ENCODE results near the gene RASA3. TPM values are rescaled to one million over a fixed set of nuclear protein-coding genes. Genes with fewer than 3 reads are reported as not detected.

The RASA3 gene
- total RNA-seq, 5 donors from 2014 or later (not counting 1 experiment from before 2014, with no cell fraction given): 223 to 267 (median 238) TPM

DNA sequence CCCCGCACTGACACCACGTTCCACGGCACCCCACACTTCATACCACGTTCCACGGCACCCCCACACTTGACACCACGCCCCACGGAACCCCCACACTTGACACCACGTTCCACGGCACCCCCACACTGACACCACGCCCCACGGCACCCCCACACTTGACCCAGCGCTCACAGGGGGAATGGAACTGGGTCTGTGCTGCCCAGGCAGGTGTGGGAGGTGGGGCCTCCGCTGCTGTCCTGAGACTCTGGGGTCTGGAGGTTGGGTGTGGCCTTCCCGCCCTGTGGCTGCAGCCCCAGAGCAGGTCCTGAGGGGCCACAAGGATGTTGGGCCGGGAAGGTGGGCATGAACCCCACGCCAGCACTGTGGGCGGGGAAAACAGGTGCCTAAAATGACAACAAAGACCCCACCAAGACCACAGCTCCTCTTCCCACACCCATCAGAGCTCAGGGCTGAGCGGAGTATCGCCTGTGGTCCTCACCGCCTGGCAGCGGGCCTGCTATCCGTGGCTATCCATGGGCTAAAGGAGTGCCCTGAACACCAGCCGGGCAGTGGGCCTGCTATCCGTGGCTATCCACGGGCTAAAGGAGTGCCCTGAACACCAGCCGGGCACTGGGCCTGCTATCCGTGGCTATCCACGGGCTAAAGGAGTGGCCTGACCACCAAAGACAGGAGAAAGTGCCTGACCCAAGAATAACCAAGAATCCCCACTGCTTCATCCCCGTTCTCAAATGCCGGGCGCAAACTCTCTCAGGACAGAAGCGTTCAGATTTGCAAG is 98.7 kb downstream of the RASA3 start:
- Histone ChIP-seq H3K27me3 (replicated peaks in 1 of 2; ENCODE audit: control insufficient read depth in 2 of 2, extremely low read depth in 1 of 2, insufficient read depth in 2 of 2, low read length in 1 of 2) (no peaks in the 10 kb centered on the region), H3K27ac (ENCODE audit: low read length) (no peak overlapping the region), H3K4me1 (ENCODE audit: control insufficient read depth in 1 of 2, extremely low read depth in 1 of 2, insufficient read depth in 2 of 2, low read length in 2 of 2) (peaks cover 0 to 68% of the 10 kb centered on the region in 2 experiments), H3K9me3 (no peaks in the 10 kb centered on the region), H3K4me3 (ENCODE audit: control insufficient read depth in 1 of 2, extremely low read depth in 1 of 2, low read length in 1 of 2) (no peak overlapping the region), H3K36me3 (ENCODE audit: control insufficient read depth in 2 of 2, extremely low read depth in 1 of 2, insufficient read depth in 1 of 2, low read length in 1 of 2) (peaks cover 27 to 75% of the 10 kb centered on the region in 2 donors)
- WGBS (ENCODE audit: insufficient coverage): 97% methylated on average over 15 of the region's 32 CpGs
- CTCF ChIA-PET: no interaction called here
- POLR2A ChIA-PET: no interaction called here
- peaks cover 17% of the 10 kb centered on the region for H3K36me3 Mint-ChIP-seq
- H3K9me3 Mint-ChIP-seq: no peaks in the 10 kb centered on the region
- no peaks in the 10 kb centered on the region for H3K27me3 Mint-ChIP-seq
- DNase-seq: no peak
- no peak overlapping the region for H3K4me3 Mint-ChIP-seq
- peaks cover 44 to 51% (median 48%) of the 10 kb centered on the region in 3 donors for H3K4me1 Mint-ChIP-seq
- peak overlapping the region in 1 of 2 donors; percentile 48 for H3K27ac Mint-ChIP-seq
- no peak for ATAC-seq (replicated peaks in 1 of 4)

DNA sequence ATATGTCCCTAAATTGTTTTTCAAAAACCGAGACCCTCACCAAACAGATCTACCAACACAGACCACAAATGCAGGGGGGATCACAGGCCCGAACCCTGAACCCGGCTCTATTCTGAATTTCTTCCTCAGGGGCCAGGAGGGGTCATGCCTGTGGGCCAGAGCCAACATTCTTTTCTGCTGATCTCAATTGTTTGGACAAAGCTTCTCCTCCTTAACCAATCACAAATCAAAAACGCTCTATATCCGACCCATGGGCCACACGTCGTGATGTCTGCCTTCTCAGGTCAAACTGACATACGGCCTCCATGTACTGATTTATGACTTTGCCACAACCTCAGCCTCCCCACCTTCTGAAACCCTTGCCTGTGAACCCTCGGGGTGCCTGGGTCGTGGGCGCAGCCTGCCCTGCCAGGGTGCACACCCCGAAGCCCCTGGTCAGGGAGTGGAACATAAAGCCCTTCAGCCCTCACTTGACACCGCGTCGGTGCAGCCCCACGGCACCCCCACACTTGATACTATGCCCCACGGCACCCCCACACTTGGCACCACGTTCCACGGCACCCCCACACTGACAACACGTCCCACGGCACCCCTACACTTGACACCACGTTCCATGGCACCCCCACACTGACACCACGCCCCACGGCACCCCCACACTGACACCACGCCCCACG is 100.2 kb downstream of the RASA3 start:
- Mint-ChIP-seq H3K27me3 (no peaks in the 10 kb centered on the region), H3K9me3 (no peaks in the 10 kb centered on the region), H3K4me1 (peaks cover 38 to 44% (median 41%) of the 10 kb centered on the region in 3 donors), H3K36me3 (peaks cover 13% of the 10 kb centered on the region), H3K4me3 (no peak overlapping the region), H3K27ac (peak overlapping the region in 1 of 2 donors; percentile 49)
- Histone ChIP-seq H3K36me3 (ENCODE audit: control insufficient read depth in 2 of 2, extremely low read depth in 1 of 2, insufficient read depth in 1 of 2, low read length in 1 of 2) (peaks cover 23 to 76% of the 10 kb centered on the region in 2 donors), H3K27ac (ENCODE audit: low read length) (no peak overlapping the region), H3K9me3 (no peaks in the 10 kb centered on the region), H3K4me1 (ENCODE audit: control insufficient read depth in 1 of 2, extremely low read depth in 1 of 2, insufficient read depth in 2 of 2, low read length in 2 of 2) (peaks cover 0 to 70% of the 10 kb centered on the region in 2 experiments), H3K27me3 (replicated peaks in 1 of 2; ENCODE audit: control insufficient read depth in 2 of 2, extremely low read depth in 1 of 2, insufficient read depth in 2 of 2, low read length in 1 of 2) (no peaks in the 10 kb centered on the region), H3K4me3 (ENCODE audit: control insufficient read depth in 1 of 2, extremely low read depth in 1 of 2, low read length in 1 of 2) (no peak overlapping the region)
- DNase-seq (no peak), ATAC-seq (replicated peaks in 1 of 4) (no peak)
- ChIA-PET CTCF (no interaction called here), POLR2A (no interaction called here)
- 93% methylated on average over 10 of the region's 26 CpGs for WGBS (ENCODE audit: insufficient coverage)

DNA sequence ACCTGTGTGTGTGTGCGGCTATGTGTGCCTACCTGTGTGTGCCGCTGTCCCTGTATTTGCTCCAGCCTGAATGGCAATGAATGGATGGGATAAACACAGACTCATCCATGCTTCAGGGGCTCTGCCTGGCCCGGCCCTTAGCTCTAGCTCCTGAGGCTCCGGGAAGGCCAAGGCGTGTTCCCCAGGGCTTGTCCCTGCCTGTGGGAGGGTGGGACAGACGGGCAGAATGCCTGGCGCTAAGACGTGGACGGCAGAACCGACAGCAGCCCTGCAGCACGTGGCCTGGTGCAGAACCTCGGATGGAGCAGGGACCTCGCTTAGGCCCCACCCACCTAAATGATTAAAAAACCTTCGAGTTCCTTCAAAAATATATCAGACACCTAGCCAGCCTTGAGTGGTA is 100.8 kb downstream of the RASA3 start:
- POLR2A ChIA-PET: no interaction called here
- Histone ChIP-seq H3K27ac (ENCODE audit: low read length) (no peak overlapping the region), H3K4me3 (ENCODE audit: control insufficient read depth in 1 of 2, extremely low read depth in 1 of 2, low read length in 1 of 2) (no peak overlapping the region), H3K9me3 (no peaks in the 10 kb centered on the region), H3K36me3 (ENCODE audit: control insufficient read depth in 2 of 2, extremely low read depth in 1 of 2, insufficient read depth in 1 of 2, low read length in 1 of 2) (peaks cover 24 to 76% of the 10 kb centered on the region in 2 donors), H3K27me3 (replicated peaks in 1 of 2; ENCODE audit: control insufficient read depth in 2 of 2, extremely low read depth in 1 of 2, insufficient read depth in 2 of 2, low read length in 1 of 2) (no peaks in the 10 kb centered on the region), H3K4me1 (ENCODE audit: control insufficient read depth in 1 of 2, extremely low read depth in 1 of 2, insufficient read depth in 2 of 2, low read length in 2 of 2) (peaks cover 0 to 67% of the 10 kb centered on the region in 2 experiments)
- CTCF ChIA-PET: no interaction called here
- Mint-ChIP-seq H3K9me3 (no peaks in the 10 kb centered on the region), H3K4me3 (no peak overlapping the region), H3K36me3 (peaks cover 11% of the 10 kb centered on the region), H3K4me1 (peaks cover 33 to 38% (median 37%) of the 10 kb centered on the region in 3 donors), H3K27me3 (no peaks in the 10 kb centered on the region), H3K27ac (no peak overlapping the region)
- ATAC-seq (replicated peaks in 1 of 4) (peak in 1 of 4 experiments; percentile 22), DNase-seq (no peak)
- 93% methylated on average over 9 of the region's 14 CpGs for WGBS (ENCODE audit: insufficient coverage)

DNA sequence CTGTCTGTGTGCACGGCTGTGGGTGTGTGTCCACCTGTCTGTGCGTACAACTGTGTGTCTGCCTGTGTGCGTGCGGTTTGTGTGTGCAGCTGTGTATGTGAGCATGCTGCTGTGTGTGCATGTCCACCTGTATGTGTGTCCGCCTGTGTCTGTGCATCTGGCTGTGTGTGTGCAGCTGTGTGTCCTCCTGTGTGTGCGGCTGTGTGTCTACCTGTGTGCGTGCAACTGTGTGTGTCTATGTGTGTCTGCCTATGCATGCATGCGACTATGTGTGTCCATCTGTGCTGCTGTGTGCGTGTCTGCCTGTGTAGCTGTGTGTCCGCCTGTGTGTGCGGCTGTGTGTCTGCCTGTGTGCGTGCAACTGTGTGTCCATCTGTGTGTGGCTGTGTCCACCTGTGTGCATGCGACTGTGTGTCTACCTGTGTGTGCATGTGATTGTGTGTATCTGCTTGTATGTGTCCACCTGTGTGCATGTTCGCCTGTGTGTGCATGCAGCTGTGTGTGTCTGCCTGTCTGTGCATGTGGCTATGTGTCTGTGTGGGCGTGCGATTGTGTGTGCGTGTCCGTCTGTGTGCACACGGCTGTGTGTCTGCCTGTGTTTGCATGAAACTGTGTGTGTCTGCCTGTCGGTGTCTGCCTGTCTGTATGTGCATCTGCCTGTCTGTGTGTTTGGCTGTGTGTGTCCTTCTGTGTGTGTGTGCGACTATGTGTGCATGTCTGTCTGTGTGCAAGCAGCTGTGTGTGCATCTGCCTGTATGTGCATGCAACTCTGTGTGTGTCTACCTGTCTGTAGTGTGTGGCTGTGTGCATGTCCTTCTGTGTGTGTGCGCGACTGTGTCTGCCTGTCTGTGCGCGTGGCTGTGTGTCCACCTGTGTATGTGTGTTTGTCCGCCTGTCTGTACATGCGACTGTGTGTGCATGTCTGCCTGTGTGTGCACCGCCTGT is 101.5 kb downstream of the RASA3 start:
- Mint-ChIP-seq H3K36me3 (peaks cover 18% of the 10 kb centered on the region), H3K9me3 (no peaks in the 10 kb centered on the region), H3K4me1 (peaks cover 29 to 32% (median 32%) of the 10 kb centered on the region in 3 donors), H3K27me3 (no peaks in the 10 kb centered on the region), H3K27ac (no peak overlapping the region), H3K4me3 (peak overlapping the region in 1 of 3 donors; percentile 30)
- peaks cover 24 to 78% of the 10 kb centered on the region in 2 donors for H3K36me3 ChIP-seq (ENCODE audit: control insufficient read depth in 2 of 2, extremely low read depth in 1 of 2, insufficient read depth in 1 of 2, low read length in 1 of 2)
- ATAC-seq (replicated peaks in 1 of 4) (peak in 1 of 4 experiments; percentile 15), DNase-seq (no peak)
- H3K27ac ChIP-seq (ENCODE audit: low read length): no peak overlapping the region
- ChIA-PET POLR2A (no interaction called here), CTCF (no interaction called here)
- H3K9me3 ChIP-seq: no peaks in the 10 kb centered on the region
- no peak overlapping the region for H3K4me3 ChIP-seq (ENCODE audit: control insufficient read depth in 1 of 2, extremely low read depth in 1 of 2, low read length in 1 of 2)
- peaks cover 0 to 64% of the 10 kb centered on the region in 2 experiments for H3K4me1 ChIP-seq (ENCODE audit: control insufficient read depth in 1 of 2, extremely low read depth in 1 of 2, insufficient read depth in 2 of 2, low read length in 2 of 2)
- H3K27me3 ChIP-seq (replicated peaks in 1 of 2; ENCODE audit: control insufficient read depth in 2 of 2, extremely low read depth in 1 of 2, insufficient read depth in 2 of 2, low read length in 1 of 2): no peaks in the 10 kb centered on the region
- 97% methylated on average over 23 of the region's 28 CpGs for WGBS (ENCODE audit: insufficient coverage)

DNA sequence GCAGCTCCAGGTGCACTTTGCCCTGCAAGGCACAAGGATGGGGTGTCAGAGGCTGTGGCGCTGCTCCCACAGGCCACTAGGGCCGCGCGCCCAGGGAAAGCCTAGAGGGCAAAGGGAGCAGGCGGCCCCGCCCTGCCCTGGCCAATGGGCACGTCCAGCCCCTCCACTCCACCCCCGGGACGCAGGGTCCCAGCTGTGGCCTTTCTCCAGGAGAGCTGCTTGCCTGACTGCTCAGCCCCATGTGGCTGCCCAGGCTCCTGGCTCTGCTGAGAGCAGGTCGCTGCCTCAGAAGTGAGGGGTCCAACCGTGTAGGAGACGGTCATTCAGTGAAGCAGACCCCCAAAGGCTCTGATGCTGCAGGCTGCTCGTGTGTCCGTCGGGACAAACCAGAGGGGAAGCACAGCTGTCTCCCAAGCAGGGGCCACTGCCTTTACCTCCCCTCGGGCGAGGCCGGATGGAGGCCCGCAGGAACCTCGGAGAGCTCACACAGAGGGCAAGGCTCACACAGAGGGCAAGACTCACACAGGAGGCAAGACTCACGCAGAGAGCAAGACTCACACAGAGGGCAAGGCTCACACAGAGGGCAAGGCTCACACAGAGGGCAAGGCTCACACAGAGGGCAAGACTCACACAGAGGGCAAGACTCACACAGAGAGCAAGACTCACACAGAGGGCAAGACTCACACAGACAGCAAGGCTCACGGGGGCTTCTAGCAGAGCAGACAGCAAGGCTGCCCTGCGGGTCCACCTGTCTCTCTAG is 102.4 kb downstream of the RASA3 start:
- H3K4me1 Mint-ChIP-seq: peaks cover 28 to 30% (median 29%) of the 10 kb centered on the region in 3 donors
- no peak for DNase-seq
- Histone ChIP-seq H3K27me3 (replicated peaks in 1 of 2; ENCODE audit: control insufficient read depth in 2 of 2, extremely low read depth in 1 of 2, insufficient read depth in 2 of 2, low read length in 1 of 2) (no peaks in the 10 kb centered on the region), H3K9me3 (no peaks in the 10 kb centered on the region), H3K27ac (ENCODE audit: low read length) (no peak overlapping the region), H3K4me3 (ENCODE audit: control insufficient read depth in 1 of 2, extremely low read depth in 1 of 2, low read length in 1 of 2) (no peak overlapping the region), H3K36me3 (ENCODE audit: control insufficient read depth in 2 of 2, extremely low read depth in 1 of 2, insufficient read depth in 1 of 2, low read length in 1 of 2) (peaks cover 25 to 78% of the 10 kb centered on the region in 2 donors), H3K4me1 (ENCODE audit: control insufficient read depth in 1 of 2, extremely low read depth in 1 of 2, insufficient read depth in 2 of 2, low read length in 2 of 2) (peaks cover 0 to 58% of the 10 kb centered on the region in 2 experiments)
- no peaks in the 10 kb centered on the region for H3K27me3 Mint-ChIP-seq
- ChIA-PET POLR2A (no interaction called here), CTCF (no interaction called here)
- peaks cover 26% of the 10 kb centered on the region for H3K36me3 Mint-ChIP-seq
- no peak overlapping the region for H3K27ac Mint-ChIP-seq
- H3K4me3 Mint-ChIP-seq: no peak overlapping the region
- ATAC-seq (replicated peaks in 1 of 4): peak in 2 of 4 experiments; percentile 23 to 26
- no peaks in the 10 kb centered on the region for H3K9me3 Mint-ChIP-seq
- 95% methylated on average over 22 of the region's 23 CpGs for WGBS (ENCODE audit: insufficient coverage)
